DND-41 (cell line): ENCODE data around the gene RSPH10B.
A peak's percentile ranks its signal among the peaks of the same experiment; 100 is the strongest.

Experiments used
- CTCF ChIP-seq: IDR thresholded peaks from 2 replicates; pipeline ENCODE4 v1.5.1; 2012; ENCODE audit warnings: borderline replicate concordance, low read length, moderate library complexity, mild to moderate bottlenecking; ENCODE audit not compliant: poor library complexity, severe bottlenecking; ENCODE audit errors: extremely low read depth
- EZH2 ChIP-seq: IDR thresholded peaks from 3 replicates; pipeline ENCODE4 v1.6.1; 2012; ENCODE audit warnings: borderline replicate concordance, low read depth, mild to moderate bottlenecking, moderate library complexity, low read length, inconsistent platforms; ENCODE audit not compliant: severe bottlenecking

- TF ChIP-seq CTCF, result peak; percentile 69
- TF ChIP-seq EZH2, result no peak
Observed at GRCh38 chr7:5997210-5997808, 26.8 kb upstream of the RSPH10B start.
